Spleen (tissue), 7 donors: ENCODE data around the gene SHLD1.

ENCODE experiments used
- CTCF ChIP-seq, 11 experiments: fragments of 200-600 bp in 7 of 11; fragments of 450-650 bp in 4 of 11; sonication (generic) in 4 of 11; IDR thresholded peaks in 8 of 11; conservative IDR thresholded peaks in 3 of 11; 1 replicate in 7 of 11; 2 replicates in 4 of 11; pipeline versions ENCODE4 v1.4.0 to v1.8.0; 2016 to 2021; ENCODE audit warnings: antibody characterized with exemption in 11 of 11, inconsistent platforms in 4 of 11, mild to moderate bottlenecking in 1 of 11
- POLR2A ChIP-seq, 3 donors: fragments of 450-650 bp; IDR thresholded peaks; one replicate each; pipeline ENCODE4 v1.5.1; 2017; ENCODE audit warnings: antibody characterized with exemption in 3 of 3, mild to moderate bottlenecking in 1 of 3
- POLR2AphosphoS5 ChIP-seq, 3 donors: sonication (generic); formaldehyde crosslinking; IDR thresholded peaks; one replicate each; pipeline ENCODE4 v1.5.1; 2017; ENCODE audit warnings: antibody characterized with exemption in 3 of 3
- donor health status: DM: no; HTN: no; CAD: no; lungs with moderate emphysema.
- donor health status: DM: no; HTN: no; CAD: no.
- donor health status: DM: no; HTN: no; CAD: no.

DNA sequence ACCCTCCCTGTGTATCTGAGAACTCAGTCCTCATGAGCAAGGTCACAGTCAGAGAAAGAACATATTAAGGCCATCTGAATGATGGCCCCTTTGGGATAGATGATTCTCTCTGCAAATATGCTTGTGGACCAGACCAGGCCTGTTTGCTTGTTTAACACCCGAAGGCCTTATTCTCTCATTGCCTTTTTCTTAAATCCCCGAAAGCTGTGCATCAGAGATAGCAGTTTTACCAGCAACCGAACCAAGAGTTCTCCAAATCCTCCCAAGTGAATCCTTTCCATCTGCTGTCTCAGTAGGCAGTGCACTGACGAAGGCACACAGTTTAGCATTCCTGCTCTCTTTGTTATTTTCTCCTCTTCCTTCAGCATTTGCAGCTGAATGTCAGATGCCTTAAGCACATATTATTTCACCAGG is 120.4 kb downstream of the SHLD1 start:
- TF ChIP-seq CTCF (IDR thresholded peaks at IDR 0.05 in 8 of 11, conservative IDR thresholded peaks at IDR 0.05 in 3 of 11) (no peak), POLR2A (IDR thresholded peaks at IDR 0.05) (no peak), POLR2AphosphoS5 (IDR thresholded peaks at IDR 0.05) (no peak)
